Endothelial cell of umbilical vein (primary cell): ENCODE measurements around the gene NEUROD1. TPM values are rescaled to one million over a fixed set of nuclear protein-coding genes. Genes with fewer than 3 reads are reported as not detected.

Source experiments
- Bru-seq: library from RNA; stranded (reverse); fragments of 400-500 nt; gene quantifications from one replicate; lab custom pipeline; 2021; lab: Mats Ljungman, UMichigan
- BruChase-seq, 2 experiments: library from RNA; stranded (reverse); fragments of 400-500 nt; gene quantifications; one replicate each; lab custom pipeline; 2021; lab: Mats Ljungman, UMichigan
- BruUV-seq: library from RNA; stranded (reverse); fragments of 400-500 nt; replicated peaks from 2 replicates; lab custom pipeline; 2021; lab: Mats Ljungman, UMichigan
- CTCF ChIA-PET: fragments of 300-600, 350-600 bp; sonication (Branson Sonifier 250); formaldehyde crosslinking; loops from one replicate; lab custom pipeline; 2021; ENCODE audit warnings: antibody characterized with exemption, inconsistent platforms; lab: Charles Lee
- POLR2A ChIA-PET: fragments of 300-600, 350-600 bp; sonication (Branson Sonifier 250); formaldehyde crosslinking; loops from one replicate; lab custom pipeline; 2021; ENCODE audit warnings: antibody characterized with exemption, inconsistent platforms; lab: Charles Lee
- DNase-seq: peaks from one replicate; pipeline ENCODE4 v3.0.0-alpha.2; 2011; ENCODE audit warnings: low read depth, low spot score
- FAIRE-seq: peaks from 2 replicates; lab custom pipeline; 2011; peaks lifted over from hg19 to GRCh38; lab: Jason Lieb, UNC
- H2AFZ ChIP-seq: 2 replicates; pipeline ENCODE4 v1.6.0; 2012; ENCODE audit warnings: low read depth, low read length, control low read depth, inconsistent platforms
- H3K27ac ChIP-seq: 2 replicates; pipeline ENCODE4 v1.5.1; 2011; ENCODE audit warnings: low read depth, mild to moderate bottlenecking, control low read depth, low read length, moderate library complexity; ENCODE audit not compliant: insufficient read depth
- H3K27me3 ChIP-seq, 2 experiments: 2 replicates each; pipeline versions ENCODE4 v1.6.0 to v1.6.1; 2011; ENCODE audit warnings: low read length in 2 of 2, mixed read lengths in 1 of 2; ENCODE audit not compliant: control insufficient read depth in 2 of 2, insufficient read depth in 2 of 2
- H3K36me3 ChIP-seq, 2 experiments: 2 replicates in 1 of 2; 3 replicates in 1 of 2; pipeline ENCODE4 v1.5.1; 2011; ENCODE audit warnings: low read length in 2 of 2, mild to moderate bottlenecking in 1 of 2, moderate library complexity in 1 of 2; ENCODE audit not compliant: control insufficient read depth in 2 of 2, insufficient read depth in 2 of 2; ENCODE audit errors: extremely low read depth in 1 of 2
- H3K4me1 ChIP-seq: 3 replicates; pipeline ENCODE4 v1.5.1; 2011; ENCODE audit warnings: mild to moderate bottlenecking, low read length; ENCODE audit not compliant: control insufficient read depth, insufficient read depth; ENCODE audit errors: extremely low read depth
- H3K4me2 ChIP-seq: 2 replicates; pipeline ENCODE4 v1.6.1; 2011; ENCODE audit warnings: low read length, control low read depth, mixed read lengths; ENCODE audit not compliant: insufficient read depth
- H3K4me3 ChIP-seq, 3 experiments: fragments of 200-600 bp in 1 of 3; sonication (generic), shearing (Covaris generic) in 1 of 3; replicated peaks in 1 of 3; 2 replicates each; pipeline ENCODE4 v1.5.1; 2011 to 2016; ENCODE audit warnings: control low read depth in 3 of 3, low read length in 3 of 3, mild to moderate bottlenecking in 2 of 3, inconsistent platforms in 1 of 3, low read depth in 1 of 3, moderate library complexity in 1 of 3; ENCODE audit not compliant: insufficient read depth in 1 of 3
- H3K79me2 ChIP-seq: 2 replicates; pipeline ENCODE4 v1.6.0; 2012; ENCODE audit warnings: low read length, inconsistent platforms; ENCODE audit not compliant: control insufficient read depth, insufficient read depth
- H3K9ac ChIP-seq: replicated peaks from 2 replicates; pipeline ENCODE3; 2011; ENCODE audit warnings: low read length, control low read depth; ENCODE audit not compliant: insufficient read depth; ENCODE audit errors: extremely low read depth
- H3K9me1 ChIP-seq: replicated peaks from 3 replicates; pipeline ENCODE4 v1.6.0; 2011; ENCODE audit warnings: mild to moderate bottlenecking, low read length; ENCODE audit not compliant: control insufficient read depth, insufficient read depth; ENCODE audit errors: extremely low read depth
- H3K9me3 ChIP-seq: replicated peaks from 2 replicates; pipeline ENCODE4 v1.5.1; 2012; ENCODE audit warnings: low read length, inconsistent platforms; ENCODE audit not compliant: control insufficient read depth, insufficient read depth
- H4K20me1 ChIP-seq: replicated peaks from 2 replicates; pipeline ENCODE3; 2011; ENCODE audit warnings: mild to moderate bottlenecking, low read length; ENCODE audit not compliant: control insufficient read depth, insufficient read depth; ENCODE audit errors: extremely low read depth
- GATA2 ChIP-seq: IDR thresholded peaks from 2 replicates; pipeline ENCODE4 v1.7.0; 2011; ENCODE audit warnings: low read depth, mild to moderate bottlenecking, moderate library complexity, mixed read lengths, low read length; ENCODE audit not compliant: insufficient read length, insufficient read depth
- dilution Hi-C: fragments of 300-500 bp; cut with MboI; formaldehyde crosslinking; loops from one replicate; pipeline ENCODE4 v1.15.0; 2019; ENCODE audit warnings: low sequenced_read_pairs; ENCODE audit not compliant: extremely low pct_ligation_motif_present
- intact Hi-C: fragments of 100-400 bp; cut with micrococcal nuclease; formaldehyde crosslinking; loops from one replicate; pipeline ENCODE4 v1.10.0; 2022
- long read RNA-seq: library from polyadenylated mRNA; stranded (forward); transcript quantifications from one replicate; pipeline ENCODE4 v2.0.0, GENCODE V29; 2021
- polyA minus RNA-seq, 3 experiments: library from RNA; depleted of rRNA, polyadenylated mRNA; stranded (reverse); fragments of >200 nt; gene quantifications; 1 replicate in 1 of 3; 2 replicates in 2 of 3; pipeline ENCODE4 v1.2.3, GENCODE V29; 2011
- polyA plus RNA-seq, 4 experiments: library from polyadenylated mRNA; depleted of rRNA in 3 of 4; stranded (reverse) in 3 of 4; unstranded in 1 of 4; fragments of >200 nt; gene quantifications; 2 replicates each; pipeline versions ENCODE4 v1.2.1 to v1.2.3, GENCODE V29; 2011 to 2012; ENCODE audit warnings: missing spikeins in 1 of 4
- total RNA-seq: library from RNA; stranded (reverse); gene quantifications from 2 replicates; pipeline ENCODE4 v1.2.3, GENCODE V29; 2021
- TF ChIP-seq, protein P1 (sequence below), 2 donors: IDR thresholded peaks; 1 replicate in 1 of 2; 2 replicates in 1 of 2; pipeline ENCODE4 v1.5.1; 2011; ENCODE audit warnings: low read length in 2 of 2, mild to moderate bottlenecking in 2 of 2, moderate library complexity in 2 of 2, control low read depth in 1 of 2, inconsistent platforms in 1 of 2, low read depth in 1 of 2; ENCODE audit not compliant: insufficient read depth in 1 of 2; ENCODE audit errors: extremely low read depth in 1 of 2

NEUROD1 gene
- total RNA-seq: not detected in 2 replicates
- polyA plus RNA-seq: not detected in 2 replicates
- polyA plus RNA-seq (2011; cell fraction: cytosol; rRNA removed): not detected in 2 replicates
- polyA plus RNA-seq (2011; cell fraction: nucleus; rRNA removed): not detected in 2 replicates
- not detected in 2 replicates for polyA plus RNA-seq (2012)
- not detected in 2 replicates for polyA minus RNA-seq
- polyA minus RNA-seq (2011; cell fraction: cytosol; rRNA and poly(A)+ RNA removed): not detected
- polyA minus RNA-seq (2011; cell fraction: nucleus; rRNA and poly(A)+ RNA removed): not detected in 2 replicates
- not detected for Bru-seq, nascent RNA
- not detected for BruChase-seq, experiment 1, labeled RNA remaining after a 6-hour chase
- not detected for BruChase-seq, experiment 2, labeled RNA remaining after a 2-hour chase
- long read RNA-seq: 0 reads

DNA sequence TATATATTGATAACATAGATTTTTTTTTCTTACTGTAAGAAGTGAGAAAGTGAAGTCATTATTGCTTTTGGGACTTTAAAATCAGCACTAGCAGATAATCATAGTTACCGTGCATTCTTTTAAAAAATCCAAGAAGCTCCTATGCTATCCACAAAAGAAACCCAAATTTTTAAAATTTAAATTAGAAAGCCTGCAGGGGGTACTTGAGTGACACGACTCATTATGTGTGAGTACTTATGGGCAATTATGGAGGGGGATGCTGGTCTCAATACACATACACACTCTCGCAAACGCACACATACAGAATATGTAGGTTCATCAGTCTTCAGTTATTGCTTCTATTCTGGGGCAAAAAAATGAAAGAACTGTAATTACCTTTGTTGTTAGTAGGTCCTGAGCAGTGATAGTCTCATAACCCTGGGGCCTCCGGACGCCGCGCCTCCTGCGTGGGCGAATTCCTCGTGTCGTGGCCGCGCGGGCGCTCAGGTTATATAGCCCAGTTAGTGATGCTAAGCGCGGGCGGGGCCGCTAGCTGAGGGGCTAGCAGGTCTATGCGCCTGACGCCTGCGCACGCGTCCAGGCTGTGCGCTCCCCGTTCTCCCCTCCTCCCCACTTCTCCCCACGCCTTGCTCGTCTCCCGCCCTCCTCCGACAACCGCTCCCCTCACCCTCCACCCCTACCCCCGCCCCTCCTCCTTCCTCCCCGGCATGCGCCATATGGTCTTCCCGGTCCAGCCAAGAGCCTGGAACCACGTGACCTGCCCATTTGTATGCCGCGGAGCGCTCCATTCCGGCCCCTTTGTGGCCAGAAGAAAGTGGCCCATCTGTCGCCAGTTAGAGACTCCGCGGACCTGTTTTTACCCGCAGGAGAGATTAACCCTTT, at the start of gene NEUROD1:
NEUROD1 (minus strand) TSS at position 463 of the 882 bp plus-strand sequence. CDS start 1,657 bp downstream, outside the sequence.
- BruUV-seq: no TSS peak
- no peaks in the 10 kb centered on the region for H4K20me1 ChIP-seq
- no peak within 1 kb of the TSS for H2AFZ ChIP-seq
- no peak within 1 kb of the TSS for H3K4me3 ChIP-seq
- H3K4me2 ChIP-seq: no peak within 1 kb of the TSS
- no peak within 1 kb of the TSS for H3K27ac ChIP-seq
- intact Hi-C loops: no loop called here
- H3K9me3 ChIP-seq: no peaks in the 10 kb centered on the region
- TF ChIP-seq, protein P1, sequence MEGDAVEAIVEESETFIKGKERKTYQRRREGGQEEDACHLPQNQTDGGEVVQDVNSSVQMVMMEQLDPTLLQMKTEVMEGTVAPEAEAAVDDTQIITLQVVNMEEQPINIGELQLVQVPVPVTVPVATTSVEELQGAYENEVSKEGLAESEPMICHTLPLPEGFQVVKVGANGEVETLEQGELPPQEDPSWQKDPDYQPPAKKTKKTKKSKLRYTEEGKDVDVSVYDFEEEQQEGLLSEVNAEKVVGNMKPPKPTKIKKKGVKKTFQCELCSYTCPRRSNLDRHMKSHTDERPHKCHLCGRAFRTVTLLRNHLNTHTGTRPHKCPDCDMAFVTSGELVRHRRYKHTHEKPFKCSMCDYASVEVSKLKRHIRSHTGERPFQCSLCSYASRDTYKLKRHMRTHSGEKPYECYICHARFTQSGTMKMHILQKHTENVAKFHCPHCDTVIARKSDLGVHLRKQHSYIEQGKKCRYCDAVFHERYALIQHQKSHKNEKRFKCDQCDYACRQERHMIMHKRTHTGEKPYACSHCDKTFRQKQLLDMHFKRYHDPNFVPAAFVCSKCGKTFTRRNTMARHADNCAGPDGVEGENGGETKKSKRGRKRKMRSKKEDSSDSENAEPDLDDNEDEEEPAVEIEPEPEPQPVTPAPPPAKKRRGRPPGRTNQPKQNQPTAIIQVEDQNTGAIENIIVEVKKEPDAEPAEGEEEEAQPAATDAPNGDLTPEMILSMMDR (IDR thresholded peaks at IDR 0.05; ENCODE audit: extremely low read depth in 1 of 2, insufficient read depth in 1 of 2, low read depth in 1 of 2, low read length in 2 of 2): no peak
- TF ChIP-seq GATA2: no peak
- POLR2A ChIA-PET: no interaction called here
- dilution Hi-C loops: no loop called here
- CTCF ChIA-PET: no interaction called here
- H3K79me2 ChIP-seq: no peaks in the 10 kb centered on the region
- no peaks in the 10 kb centered on the region for H3K36me3 ChIP-seq
- no peaks in the 10 kb centered on the region for H3K9me1 ChIP-seq
- DNase-seq: no peak
- FAIRE-seq: no peak
- H3K4me1 ChIP-seq: no peaks in the 10 kb centered on the region
- no peak within 1 kb of the TSS for H3K9ac ChIP-seq
- peaks cover 67 to 73% of the 10 kb centered on the region in 2 experiments for H3K27me3 ChIP-seq
